NB4 (cell line): ENCODE data around the gene DCUN1D1.

ENCODE experiments used
- MYC ChIP-seq: IDR thresholded peaks from 2 replicates; pipeline ENCODE4 v1.6.1; 2011; ENCODE audit warnings: low read depth, low read length
- POLR2A ChIP-seq: IDR thresholded peaks from 2 replicates; pipeline ENCODE4 v1.6.1; 2011; ENCODE audit warnings: mild to moderate bottlenecking; ENCODE audit not compliant: insufficient read length; ENCODE audit errors: extremely low read depth
- TF ChIP-seq, protein P1 (sequence below): IDR thresholded peaks from one replicate; pipeline ENCODE4 v1.5.1; 2012; ENCODE audit warnings: low read depth, low read length

GRCh38 chr3:182912474-182912873 is 67.9 kb downstream of the DCUN1D1 start:
- TF ChIP-seq, protein P1, sequence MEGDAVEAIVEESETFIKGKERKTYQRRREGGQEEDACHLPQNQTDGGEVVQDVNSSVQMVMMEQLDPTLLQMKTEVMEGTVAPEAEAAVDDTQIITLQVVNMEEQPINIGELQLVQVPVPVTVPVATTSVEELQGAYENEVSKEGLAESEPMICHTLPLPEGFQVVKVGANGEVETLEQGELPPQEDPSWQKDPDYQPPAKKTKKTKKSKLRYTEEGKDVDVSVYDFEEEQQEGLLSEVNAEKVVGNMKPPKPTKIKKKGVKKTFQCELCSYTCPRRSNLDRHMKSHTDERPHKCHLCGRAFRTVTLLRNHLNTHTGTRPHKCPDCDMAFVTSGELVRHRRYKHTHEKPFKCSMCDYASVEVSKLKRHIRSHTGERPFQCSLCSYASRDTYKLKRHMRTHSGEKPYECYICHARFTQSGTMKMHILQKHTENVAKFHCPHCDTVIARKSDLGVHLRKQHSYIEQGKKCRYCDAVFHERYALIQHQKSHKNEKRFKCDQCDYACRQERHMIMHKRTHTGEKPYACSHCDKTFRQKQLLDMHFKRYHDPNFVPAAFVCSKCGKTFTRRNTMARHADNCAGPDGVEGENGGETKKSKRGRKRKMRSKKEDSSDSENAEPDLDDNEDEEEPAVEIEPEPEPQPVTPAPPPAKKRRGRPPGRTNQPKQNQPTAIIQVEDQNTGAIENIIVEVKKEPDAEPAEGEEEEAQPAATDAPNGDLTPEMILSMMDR, result no peak
- TF ChIP-seq POLR2A (no peak), MYC (no peak)
